ENCODE results near the gene ZMIZ1. TPM values are rescaled to one million over a fixed set of nuclear protein-coding genes. Genes with fewer than 3 reads are reported as not detected.

The ZMIZ1 gene
- total RNA-seq, 1 donor from 2014 or later = 93.9 TPM

DNA sequence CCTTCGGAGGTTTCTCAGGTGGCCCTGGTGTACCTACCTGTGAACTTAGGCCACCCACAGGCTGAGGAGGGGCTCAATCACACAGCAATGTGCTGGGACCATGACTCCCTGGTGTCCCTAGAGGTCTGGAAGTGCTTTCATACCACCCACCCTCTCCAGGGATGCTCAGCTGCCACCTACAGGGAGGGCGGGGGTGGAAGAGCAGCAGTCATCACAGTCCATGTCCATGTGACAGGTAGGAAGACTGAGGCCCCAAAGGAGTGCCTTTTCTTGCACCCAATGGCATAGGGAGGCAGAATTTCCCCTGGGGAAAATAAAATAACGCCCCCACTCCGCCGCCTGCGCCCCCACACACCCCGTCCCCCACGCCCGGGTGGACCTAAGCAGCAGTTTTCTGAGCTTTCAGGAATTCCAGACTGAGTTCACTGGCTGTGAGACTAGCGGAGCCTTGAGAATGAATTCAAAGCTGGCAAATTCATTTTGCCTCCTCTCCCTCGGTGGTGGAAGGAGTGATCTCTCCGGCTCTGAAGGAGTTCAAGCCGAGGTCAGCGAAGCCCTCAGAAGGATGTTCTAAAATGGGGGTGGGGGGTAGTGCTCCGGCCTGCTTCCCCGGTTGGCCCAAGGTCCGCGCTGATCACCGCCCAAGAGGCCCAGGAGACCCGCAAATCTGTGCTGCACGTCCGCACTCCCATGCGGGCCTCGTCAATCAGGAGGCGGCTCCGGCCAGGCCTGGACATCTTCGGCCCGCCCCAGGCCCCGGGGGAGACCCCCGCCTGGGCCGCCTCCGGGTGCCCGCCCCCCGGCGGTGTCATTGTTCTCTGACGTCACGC is 2.1 kb upstream of the ZMIZ1 start:
- Mint-ChIP-seq H3K27ac (no peak overlapping the region), H3K9me3 (no peaks in the 10 kb centered on the region), H3K4me3 (peak overlapping the region; percentile 57), H3K36me3 (ENCODE audit: low read depth) (peaks cover 5% of the 10 kb centered on the region), H3K27me3 (peaks cover 7% of the 10 kb centered on the region), H3K4me1 (peaks cover 32% of the 10 kb centered on the region)
- TF ChIP-seq, protein P1, sequence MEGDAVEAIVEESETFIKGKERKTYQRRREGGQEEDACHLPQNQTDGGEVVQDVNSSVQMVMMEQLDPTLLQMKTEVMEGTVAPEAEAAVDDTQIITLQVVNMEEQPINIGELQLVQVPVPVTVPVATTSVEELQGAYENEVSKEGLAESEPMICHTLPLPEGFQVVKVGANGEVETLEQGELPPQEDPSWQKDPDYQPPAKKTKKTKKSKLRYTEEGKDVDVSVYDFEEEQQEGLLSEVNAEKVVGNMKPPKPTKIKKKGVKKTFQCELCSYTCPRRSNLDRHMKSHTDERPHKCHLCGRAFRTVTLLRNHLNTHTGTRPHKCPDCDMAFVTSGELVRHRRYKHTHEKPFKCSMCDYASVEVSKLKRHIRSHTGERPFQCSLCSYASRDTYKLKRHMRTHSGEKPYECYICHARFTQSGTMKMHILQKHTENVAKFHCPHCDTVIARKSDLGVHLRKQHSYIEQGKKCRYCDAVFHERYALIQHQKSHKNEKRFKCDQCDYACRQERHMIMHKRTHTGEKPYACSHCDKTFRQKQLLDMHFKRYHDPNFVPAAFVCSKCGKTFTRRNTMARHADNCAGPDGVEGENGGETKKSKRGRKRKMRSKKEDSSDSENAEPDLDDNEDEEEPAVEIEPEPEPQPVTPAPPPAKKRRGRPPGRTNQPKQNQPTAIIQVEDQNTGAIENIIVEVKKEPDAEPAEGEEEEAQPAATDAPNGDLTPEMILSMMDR (IDR thresholded peaks at IDR 0.05) = no peak
- intact Hi-C loops (cut with micrococcal nuclease) = loop anchor here (1.0 to 5.0 kb wide), 8 partner anchors 7 to 1019 kb away; partner anchors contain the start of gene PPIF
- ATAC-seq (ENCODE audit: low read depth) = no peak
- no peak for DNase-seq
- ChIA-PET POLR2A (interaction anchor here (1.0 to 1.8 kb wide), 3 partner anchors 32 to 182 kb away, joined by 3 to 6 read pairs (median 6); no protein-coding TSS in a partner anchor), CTCF (interaction anchor here (1.8 kb wide), 1 partner anchor 129 kb away, joined by 10 read pairs; no protein-coding TSS in a partner anchor)

DNA sequence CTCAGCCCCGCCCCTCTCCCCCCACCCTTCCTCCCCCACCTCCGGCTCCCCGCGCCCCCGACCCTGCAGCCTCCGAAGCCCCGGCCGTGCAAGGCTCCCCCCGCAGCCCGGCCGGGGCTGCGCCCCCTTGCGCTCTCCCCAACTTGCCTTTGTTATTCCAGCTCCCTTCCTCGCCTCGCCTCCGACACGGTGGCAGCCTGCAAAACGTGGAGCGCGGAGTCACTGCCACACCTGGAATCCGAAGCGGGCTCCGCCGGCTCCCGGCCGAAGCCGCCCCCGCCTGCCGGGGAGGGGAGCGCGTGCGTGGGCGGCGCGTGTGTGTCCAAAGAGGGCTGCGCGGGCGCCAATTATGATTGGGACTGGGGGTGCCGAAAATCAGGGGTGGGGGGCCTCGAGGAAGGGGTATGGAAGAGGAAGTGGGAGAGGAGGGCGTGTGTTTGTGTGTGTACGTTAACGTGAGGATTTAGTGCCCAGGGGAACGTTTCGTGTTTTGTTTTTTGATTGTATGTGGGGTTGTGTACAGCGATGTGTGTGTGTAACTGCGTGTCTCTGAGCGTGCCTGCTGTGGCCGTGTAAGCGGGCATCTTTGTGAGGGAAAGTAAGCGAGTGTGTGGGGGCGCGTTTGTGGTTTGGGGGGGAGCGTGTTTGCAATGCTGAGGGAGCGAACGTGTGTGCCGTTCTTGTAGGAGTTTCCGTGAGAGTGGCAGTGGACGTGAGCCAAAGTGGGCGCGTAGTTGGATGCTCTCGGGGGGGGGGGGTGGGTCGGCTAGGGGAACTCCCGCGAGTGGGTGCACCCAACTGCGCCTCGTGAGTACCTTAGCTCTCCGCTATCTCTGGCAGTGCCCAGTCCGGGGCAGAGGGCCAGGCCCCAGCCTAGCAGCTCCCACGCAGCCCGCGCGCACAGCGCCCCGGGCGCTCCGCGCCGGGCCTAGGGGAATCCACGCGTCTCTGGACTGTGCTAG is 1.2 kb upstream of the ZMIZ1 start:
- DNase-seq = peak; percentile 80
- ChIA-PET CTCF (interaction anchor here (1.8 kb wide), 1 partner anchor 128 kb away, joined by 10 read pairs; no protein-coding TSS in a partner anchor), POLR2A (interaction anchor here (0.6 to 1.8 kb wide), 6 partner anchors 31 to 763 kb away, joined by 3 to 6 read pairs (median 4); no protein-coding TSS in a partner anchor)
- intact Hi-C loops (cut with micrococcal nuclease) = loop anchor here (1.0 to 5.0 kb wide), 16 partner anchors 8 to 1035 kb away; partner anchors contain the start of genes PPIF, RPS24 and ZCCHC24
- H3K9me3 Mint-ChIP-seq = no peaks in the 10 kb centered on the region
- H3K27ac Mint-ChIP-seq = no peak overlapping the region
- H3K4me3 Mint-ChIP-seq = peak overlapping the region; percentile 81
- peaks cover 5% of the 10 kb centered on the region for H3K36me3 Mint-ChIP-seq (ENCODE audit: low read depth)
- peak; percentile 49 for ATAC-seq (ENCODE audit: low read depth)
- peaks cover 32% of the 10 kb centered on the region for H3K4me1 Mint-ChIP-seq
- TF ChIP-seq, protein P1 (IDR thresholded peaks at IDR 0.05) = no peak
- H3K27me3 Mint-ChIP-seq = peaks cover 11% of the 10 kb centered on the region

DNA sequence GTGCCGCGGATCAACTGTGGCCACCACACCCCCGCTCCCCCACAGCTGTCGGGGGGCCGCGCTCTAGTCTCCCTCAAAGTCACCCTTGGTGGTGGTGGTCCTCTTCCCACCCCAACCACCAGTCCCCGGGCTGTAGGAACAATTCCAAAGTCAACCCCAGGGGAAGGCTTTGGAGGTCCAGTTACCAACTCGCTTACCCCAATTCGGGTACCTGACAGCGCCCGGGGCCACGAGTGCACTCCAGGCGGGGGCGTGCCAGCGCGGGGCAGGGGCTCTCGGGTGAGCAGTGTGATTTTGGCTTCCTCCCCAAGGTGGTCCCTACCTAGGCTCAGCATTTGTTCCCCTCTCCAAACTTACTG is 584 bp upstream of the ZMIZ1 start:
- intact Hi-C loops (cut with micrococcal nuclease) = loop anchor here (1.0 to 5.0 kb wide), 13 partner anchors 17 to 1035 kb away; partner anchors contain the start of genes PPIF, RPS24 and ZCCHC24
- Mint-ChIP-seq H3K9me3 (no peaks in the 10 kb centered on the region), H3K36me3 (ENCODE audit: low read depth) (peaks cover 5% of the 10 kb centered on the region), H3K27ac (no peak overlapping the region), H3K4me1 (peaks cover 30% of the 10 kb centered on the region), H3K4me3 (peak overlapping the region; percentile 81), H3K27me3 (peaks cover 17% of the 10 kb centered on the region)
- TF ChIP-seq, protein P1 (IDR thresholded peaks at IDR 0.05) = no peak
- DNase-seq (peak; percentile 45), ATAC-seq (ENCODE audit: low read depth) (peak; percentile 12)
- ChIA-PET CTCF (interaction anchor here (1.8 kb wide), 1 partner anchor 127 kb away, joined by 10 read pairs; no protein-coding TSS in a partner anchor), POLR2A (interaction anchor here (0.6 to 1.8 kb wide), 3 partner anchors 127 to 763 kb away, joined by 3 to 6 read pairs (median 4); no protein-coding TSS in a partner anchor)

DNA sequence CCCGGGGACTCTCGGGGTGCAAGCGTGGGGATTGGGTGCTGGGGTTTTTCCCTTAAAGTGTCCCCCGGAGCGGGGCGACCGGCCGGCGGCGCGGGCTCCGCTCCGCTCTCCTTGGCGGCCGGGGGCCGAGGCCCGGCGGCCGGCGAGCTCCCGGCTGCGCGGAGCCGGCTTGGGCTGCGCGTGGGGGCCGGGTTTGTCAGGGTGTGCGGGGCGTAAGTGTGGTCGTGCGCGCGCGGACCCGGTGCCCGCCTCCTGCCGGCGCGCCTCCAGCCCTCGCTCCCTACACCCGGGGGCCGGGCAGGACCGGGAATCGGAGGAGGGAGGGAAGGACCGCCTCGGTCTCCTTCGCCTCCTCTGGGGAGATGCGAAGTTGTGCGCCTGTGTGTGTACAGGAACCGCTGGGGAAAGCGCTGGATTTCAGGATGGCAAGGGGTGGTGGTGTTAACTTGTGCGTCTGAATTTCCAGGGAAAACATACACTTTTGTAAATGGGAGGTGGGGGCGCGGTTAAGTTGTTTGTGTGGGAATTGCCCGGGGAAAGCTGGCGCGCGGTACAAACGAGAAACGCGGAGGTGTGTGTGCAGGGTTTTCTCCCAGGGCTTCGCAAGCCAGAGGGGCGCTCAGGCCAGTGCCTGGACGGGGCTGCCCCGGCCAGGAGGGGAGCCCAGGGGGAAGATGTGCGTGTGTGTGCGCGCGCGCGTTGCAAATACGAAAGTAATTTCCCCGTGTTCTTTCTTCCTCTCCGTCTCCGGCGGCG is 737 bp downstream of the ZMIZ1 start:
- TF ChIP-seq, protein P1 (IDR thresholded peaks at IDR 0.05) = no peak
- DNase-seq = peak; percentile 40
- Mint-ChIP-seq H3K36me3 (ENCODE audit: low read depth) (peaks cover 5% of the 10 kb centered on the region), H3K4me1 (peaks cover 30% of the 10 kb centered on the region), H3K27ac (peak overlapping the region; percentile 75), H3K4me3 (peak overlapping the region; percentile 89), H3K9me3 (no peaks in the 10 kb centered on the region), H3K27me3 (peaks cover 25% of the 10 kb centered on the region)
- ChIA-PET CTCF (no interaction called here), POLR2A (no interaction called here)
- intact Hi-C loops (cut with micrococcal nuclease) = loop anchor here (2.0 to 5.0 kb wide), 9 partner anchors 77 to 1037 kb away; partner anchors contain the start of genes PPIF, RPS24 and ZCCHC24
- ATAC-seq (ENCODE audit: low read depth) = peak; percentile 13
